Adipose tissue (tissue), 3 donors: Measurements from ENCODE around the gene TBCCD1. TPM values are rescaled to one million over a fixed set of nuclear protein-coding genes. Genes with fewer than 3 reads are reported as not detected.
"Not testable (repeated sequence)": the region's sequence is repeated elsewhere in the genome, so short reads cannot be mapped to it uniquely, and the experiment has no call there.

ENCODE experiments used
- H3K27ac ChIP-seq: one replicate; pipeline ENCODE4 v1.5.1; 2013; ENCODE audit warnings: low read depth, low read length
- WGBS, 3 donors: extraction: QIAGEN DNeasy Blood & Tissue Kit; methylation state at CpG; one replicate each; pipeline ENCODE4 v1.1.7; 2013; 5-methylcytosine and 5-hydroxymethylcytosine counted together
- polyA plus RNA-seq, 3 donors: library from polyadenylated mRNA; stranded (reverse); fragments of 200-250 nt; gene quantifications; one replicate each; pipeline ENCODE4 v1.2.3, GENCODE V29; 2013
- donor health status: healthy with polysubstance abuse.
- donor health status: Bipolar disorder and iron deficiency.
- donor health status: healthy.

Gene TBCCD1
- polyA plus RNA-seq, 3 donors, result 3.5 to 9.8 (median 6.8) TPM

GRCh38 chr3:186510374-186511079 lies 56.6 kb downstream of the TBCCD1 start:
- WGBS, 3 donors, result 66 to 77% (median 74%) methylated on average over 9 of the region's 9 CpGs
- H3K27ac ChIP-seq, result no peak overlapping the region

- no peak overlapping the region for H3K27ac ChIP-seq
- 67 to 84% (median 69%) methylated on average over 2 of the region's 2 CpGs for WGBS, 3 donors
Observed at GRCh38 chr3:186509423-186509822, 57.7 kb downstream of the TBCCD1 start.

- 67 to 79% (median 71%) methylated on average over 2 of the region's 2 CpGs for WGBS, 3 donors
Observed at GRCh38 chr3:186506857-186507256, 60.3 kb downstream of the TBCCD1 start.

DNA sequence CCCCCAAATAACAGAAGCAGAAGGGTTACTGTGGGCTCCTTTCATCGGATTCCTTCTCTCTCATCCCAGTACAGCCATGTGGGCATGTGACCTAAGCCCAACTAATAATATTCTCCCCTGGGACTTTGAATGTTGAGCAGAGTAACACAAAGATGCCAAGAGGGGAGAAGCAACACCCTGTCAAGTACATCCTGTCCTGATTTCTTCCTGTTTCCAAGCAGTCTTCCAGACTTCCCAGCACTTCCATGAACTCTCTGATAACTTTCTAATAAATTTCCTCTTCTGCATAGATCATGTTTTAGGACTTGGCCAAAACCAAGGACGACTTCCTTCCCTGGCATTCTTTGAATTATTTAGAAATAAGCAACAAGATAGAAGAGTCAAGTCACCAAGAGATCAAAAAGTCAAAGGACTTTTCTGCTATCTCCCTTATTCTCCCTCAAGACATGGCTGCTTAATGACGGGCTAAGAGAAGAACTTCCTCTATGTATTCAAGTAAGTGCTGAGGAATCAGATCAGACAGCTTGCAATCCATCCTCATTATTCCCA lies 60.9 kb downstream of the TBCCD1 start:
- H3K27ac ChIP-seq, result no peak overlapping the region
- WGBS, 3 donors, result 63 to 71% (median 65%) methylated on average over 3 of the region's 3 CpGs

More at GRCh38 chr3:186506857-186507256, 60.3 kb downstream of the TBCCD1 start:
- H3K27ac ChIP-seq, result no peak overlapping the region

- no peak overlapping the region for H3K27ac ChIP-seq
- 56 to 66% (median 57%) methylated on average over 6 of the region's 6 CpGs for WGBS, 3 donors
Observed at GRCh38 chr3:186502966-186503712, 64.0 kb downstream of the TBCCD1 start.

DNA sequence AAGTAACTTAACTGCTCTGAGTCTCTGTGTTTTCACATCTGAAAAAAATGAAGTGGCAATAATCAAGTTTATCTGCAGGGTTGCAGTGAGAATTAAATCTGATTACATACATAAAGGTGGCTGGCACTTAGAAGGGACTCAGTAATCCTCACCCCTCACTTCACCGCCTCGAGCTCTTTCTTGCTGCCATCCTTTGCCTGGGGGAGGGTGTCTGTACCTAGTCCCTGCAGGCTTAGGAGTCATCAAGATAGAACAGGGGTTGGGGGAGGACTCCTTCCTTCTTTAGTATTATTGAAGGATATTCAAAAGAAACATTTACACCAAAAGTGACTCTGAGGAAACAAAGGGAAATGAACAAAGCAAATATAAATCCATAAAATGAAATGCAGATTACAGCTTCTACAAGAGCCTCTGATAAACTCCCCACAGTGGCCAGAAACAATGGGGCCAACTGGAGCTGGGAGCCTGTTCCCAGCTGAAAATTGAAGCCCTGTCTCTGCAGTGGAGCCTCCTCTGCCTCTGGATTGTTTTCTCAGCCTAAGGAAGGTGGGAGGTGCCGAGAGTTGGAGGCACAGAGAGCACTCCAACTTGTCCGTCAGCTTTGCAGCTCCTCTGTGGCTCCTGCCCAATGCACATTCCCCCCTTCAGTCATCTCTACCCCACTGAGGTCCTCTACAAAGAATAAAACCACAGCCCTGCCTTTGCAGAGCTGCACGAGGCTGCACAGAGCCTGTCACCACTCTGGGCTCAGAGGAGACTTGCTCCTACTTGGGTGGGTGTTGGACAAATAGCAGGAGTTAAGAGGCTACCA lies 64.8 kb downstream of the TBCCD1 start:
- 45 to 73% (median 46%) methylated on average over 5 of the region's 5 CpGs for WGBS, 3 donors
- H3K27ac ChIP-seq, result no peak overlapping the region

DNA sequence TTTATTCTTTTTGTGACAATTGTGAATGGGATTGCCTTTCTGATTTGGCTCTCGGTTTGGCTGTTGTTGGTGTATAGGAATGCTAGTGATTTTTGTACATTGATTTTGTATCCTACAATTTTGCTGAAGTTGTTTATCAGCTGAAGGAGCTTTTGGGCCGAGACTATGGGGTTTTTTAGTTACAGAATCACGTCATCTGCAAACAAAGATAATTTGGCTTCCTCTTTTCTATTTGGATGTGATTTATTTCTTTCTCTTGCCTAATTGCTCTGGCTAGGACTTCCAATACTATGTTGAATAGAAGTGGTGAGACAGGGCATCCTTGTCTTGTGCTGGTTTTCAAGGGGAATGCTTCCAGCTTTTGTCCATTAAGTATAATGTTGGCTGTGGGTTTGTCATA lies 67.2 kb downstream of the TBCCD1 start:
- 62 to 76% (median 66%) methylated on average over 3 of the region's 3 CpGs for WGBS, 3 donors
- not testable (repeated sequence) for H3K27ac ChIP-seq

- not testable (repeated sequence) for H3K27ac ChIP-seq
- 87 to 96% (median 94%) methylated on average over 2 of the region's 2 CpGs for WGBS, 3 donors
Observed at GRCh38 chr3:186498022-186498421, 69.1 kb downstream of the TBCCD1 start.

DNA sequence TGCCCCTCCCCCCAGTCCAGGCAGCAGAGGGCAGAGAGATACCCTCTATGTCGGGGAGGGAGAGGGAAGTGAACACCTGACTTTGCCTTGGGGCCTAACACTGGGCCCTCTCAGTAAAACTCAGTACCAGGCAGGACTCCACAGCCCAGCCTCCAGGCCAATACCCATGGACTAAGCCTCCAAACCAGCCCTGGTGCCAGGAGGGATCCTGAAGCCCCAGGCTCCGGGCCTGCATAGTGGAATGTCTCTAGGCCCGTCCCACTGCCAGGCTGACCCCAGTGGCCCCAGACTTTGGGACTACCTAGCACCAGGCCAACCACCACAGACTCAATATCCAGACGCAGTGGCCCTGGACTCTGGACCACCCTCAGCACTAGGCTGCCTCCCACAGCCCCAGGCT lies 69.5 kb downstream of the TBCCD1 start:
- WGBS, 3 donors, result 86 to 95% (median 91%) methylated on average over 4 of the region's 4 CpGs

GRCh38 chr3:186496635-186497034 lies 70.5 kb downstream of the TBCCD1 start:
- H3K27ac ChIP-seq, result no peak overlapping the region

More for the DNA sequence above, 69.5 kb downstream of the TBCCD1 start:
- no peak overlapping the region for H3K27ac ChIP-seq

Other genes starting within 250 kb of the TBCCD1 start
- gene DGKG, start 205.1 kb downstream of the TBCCD1 start, polyA plus RNA-seq, result under 1 TPM; 0.38 to 0.56 (median 0.39) TPM
- gene CRYGS, start 23.0 kb downstream of the TBCCD1 start, polyA plus RNA-seq, result 1 to 10 TPM; 1.2 to 6.7 (median 1.4) TPM
- gene DNAJB11, start 3.4 kb upstream of the TBCCD1 start, polyA plus RNA-seq, result 10 to 100 TPM; 23.6 to 44.9 (median 40.7) TPM
- under 1 TPM in 1 of 3 donors, not detected in 2; 0.06 TPM for gene AHSG, start 45.7 kb upstream of the TBCCD1 start, polyA plus RNA-seq
- not detected for gene FETUB, start 73.1 kb upstream of the TBCCD1 start, polyA plus RNA-seq
- gene HRG, start 98.7 kb upstream of the TBCCD1 start, polyA plus RNA-seq, result not detected
- under 1 TPM in 2 of 3 donors, not detected in 1; 0.02 to 0.04 TPM for gene KNG1, start 150.0 kb upstream of the TBCCD1 start, polyA plus RNA-seq
- gene EIF4A2, start 216.2 kb upstream of the TBCCD1 start, polyA plus RNA-seq, result 100 to 1,000 TPM; 281 to 425 (median 396) TPM
- 10 to 100 TPM in 2 of 3 donors, 1 to 10 TPM in 1; 7.8 to 14.4 (median 12.7) TPM for gene RFC4, start 239.1 kb upstream of the TBCCD1 start, polyA plus RNA-seq